Measurements from ENCODE around the gene CEP170B. TPM values are rescaled to one million over a fixed set of nuclear protein-coding genes. Genes with fewer than 3 reads are reported as not detected.

The CEP170B gene
- total RNA-seq, 3 donors from 2014 or later = 10.1 to 14.8 (median 13.8) TPM

- TF ChIP-seq CTCF (IDR thresholded peaks at IDR 0.05) (no peak), POLR2A (IDR thresholded peaks at IDR 0.05) (no peak), POLR2AphosphoS5 (IDR thresholded peaks at IDR 0.05) (no peak)
- no peak for DNase-seq (ENCODE audit: low spot score in 2 of 2)
- Histone ChIP-seq H3K36me3 (no peaks in the 10 kb centered on the region), H3K27me3 (no peaks in the 10 kb centered on the region), H3K27ac (no peak overlapping the region), H3K9me3 (peaks cover 0 to 7% of the 10 kb centered on the region in 2 donors), H3K4me1 (no peaks in the 10 kb centered on the region), H3K4me3 (no peak overlapping the region)
- intact Hi-C loops (cut with DNase I; ENCODE audit: low total_unique reads) = no loop called here
These were observed 54.9 kb downstream of the CEP170B start for GRCh38 chr14:104919993-104920315.

GRCh38 chr14:104923640-104924420 is 58.8 kb downstream of the CEP170B start:
- H3K9me3 ChIP-seq = peaks cover 0 to 7% of the 10 kb centered on the region in 2 donors
- no peak for TF ChIP-seq CTCF (IDR thresholded peaks at IDR 0.05)
- no peak for TF ChIP-seq POLR2A (IDR thresholded peaks at IDR 0.05)
- no peak for TF ChIP-seq POLR2AphosphoS5 (IDR thresholded peaks at IDR 0.05)
- no peak overlapping the region for H3K27ac ChIP-seq
- H3K27me3 ChIP-seq = no peaks in the 10 kb centered on the region
- H3K4me1 ChIP-seq = no peaks in the 10 kb centered on the region
- intact Hi-C loops (cut with DNase I; ENCODE audit: low total_unique reads) = no loop called here
- no peak for DNase-seq (ENCODE audit: low spot score in 2 of 2)
- no peak overlapping the region for H3K4me3 ChIP-seq
- H3K36me3 ChIP-seq = no peaks in the 10 kb centered on the region

GRCh38 chr14:104924421-104925213 is 59.5 kb downstream of the CEP170B start, which contains the start of gene PLD4:
TSS of gene PLD4 (plus strand) at chr14:104924879. CDS start at chr14:104927141, 2,262 bp downstream.
- no peak for DNase-seq (ENCODE audit: low spot score in 2 of 2)
- Histone ChIP-seq H3K4me1 (no peaks in the 10 kb centered on the region), H3K27ac (no peak within 1 kb of the TSS), H3K36me3 (no peaks in the 10 kb centered on the region), H3K27me3 (no peaks in the 10 kb centered on the region), H3K9me3 (peaks cover 0 to 7% of the 10 kb centered on the region in 2 donors), H3K4me3 (no peak within 1 kb of the TSS)
- intact Hi-C loops (cut with DNase I; ENCODE audit: low total_unique reads) = no loop called here
- TF ChIP-seq POLR2A (IDR thresholded peaks at IDR 0.05) (no peak), POLR2AphosphoS5 (IDR thresholded peaks at IDR 0.05) (no peak), CTCF (IDR thresholded peaks at IDR 0.05) (no peak)

- Histone ChIP-seq H3K27ac (no peak overlapping the region), H3K4me3 (no peak overlapping the region), H3K4me1 (no peaks in the 10 kb centered on the region), H3K9me3 (peaks cover 0 to 7% of the 10 kb centered on the region in 2 donors), H3K36me3 (no peaks in the 10 kb centered on the region), H3K27me3 (no peaks in the 10 kb centered on the region)
- intact Hi-C loops (cut with DNase I; ENCODE audit: low total_unique reads) = no loop called here
- no peak for DNase-seq (ENCODE audit: low spot score in 2 of 2)
- no peak for TF ChIP-seq POLR2AphosphoS5 (IDR thresholded peaks at IDR 0.05)
- TF ChIP-seq CTCF (IDR thresholded peaks at IDR 0.05) = no peak
- no peak for TF ChIP-seq POLR2A (IDR thresholded peaks at IDR 0.05)
These were observed 60.3 kb downstream of the CEP170B start for GRCh38 chr14:104925214-104925854.
